Effector CD8-positive, alpha-beta T cell (primary cell): ENCODE measurements around the gene IL1RAPL2.
"Not testable (repeated sequence)": the region's sequence is repeated elsewhere in the genome, so short reads cannot be mapped to it uniquely, and the experiment has no call there.

Source experiments
- DNase-seq: peaks from one replicate; lab custom pipeline; 2025; lab: John Stamatoyannopoulos, UW

Gene IL1RAPL2

GRCh38 chrX:105803891-105804290 lies 1237.9 kb downstream of the IL1RAPL2 start:
- no peak for DNase-seq

DNA sequence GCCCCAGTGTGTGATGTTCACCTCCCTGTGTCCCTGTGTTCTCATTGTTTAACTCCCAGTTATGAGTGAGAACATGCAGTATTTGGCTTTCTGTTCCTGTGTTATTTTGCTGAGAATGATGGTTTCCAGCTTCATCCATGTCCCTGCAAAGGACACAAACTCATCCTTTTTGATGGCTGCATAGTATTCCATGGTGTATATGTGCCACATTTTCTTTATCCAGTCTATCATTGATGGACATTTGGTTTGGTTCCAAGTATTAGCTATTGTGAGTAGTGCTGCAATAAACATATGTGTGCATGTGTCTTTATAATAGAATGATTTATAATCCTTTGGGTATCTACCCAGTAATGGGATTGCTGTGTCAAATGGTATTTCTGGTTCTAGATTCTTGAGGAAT lies 1239.7 kb downstream of the IL1RAPL2 start:
- not testable (repeated sequence) for DNase-seq

DNA sequence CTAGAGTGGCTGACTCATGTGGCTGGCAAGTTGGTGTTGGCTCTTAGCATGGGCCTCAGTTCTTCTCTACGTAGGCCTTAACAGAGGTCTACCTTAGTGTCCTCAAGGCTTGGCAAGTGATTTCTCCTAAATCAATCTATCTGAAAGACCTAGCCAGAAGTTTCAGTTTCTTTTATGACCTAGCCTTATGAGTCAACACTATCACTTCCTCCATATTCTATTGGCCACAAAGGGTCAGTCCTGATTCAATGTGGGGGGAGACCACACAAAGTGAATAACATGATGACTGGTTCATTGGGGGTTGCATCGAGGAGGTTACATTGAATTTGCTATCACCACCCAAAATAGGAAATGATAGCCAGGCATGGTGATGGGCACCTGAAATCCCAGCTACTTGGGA lies 1250.5 kb downstream of the IL1RAPL2 start:
- DNase-seq, result no peak
